Gastrocnemius medialis (tissue), 4 donors: ENCODE data around the gene PIEZO1.

Experiments used
- CTCF ChIP-seq, 5 experiments: fragments of 450-650 bp in 3 of 5; fragments of 200-600 bp in 2 of 5; sonication (generic) in 2 of 5; IDR thresholded peaks in 4 of 5; conservative IDR thresholded peaks in 1 of 5; 1 replicate in 4 of 5; 2 replicates in 1 of 5; pipeline ENCODE4 v1.5.1; 2016 to 2019; ENCODE audit warnings: antibody characterized with exemption in 5 of 5, mild to moderate bottlenecking in 3 of 5, moderate library complexity in 3 of 5
- POLR2A ChIP-seq, 2 donors: fragments of 450-650 bp; IDR thresholded peaks; one replicate each; pipeline ENCODE4 v1.6.1; 2017; ENCODE audit warnings: antibody characterized with exemption in 2 of 2, mild to moderate bottlenecking in 2 of 2, moderate library complexity in 2 of 2

- peak in 2 of 5 experiments; percentile 43 to 68 for TF ChIP-seq CTCF (IDR thresholded peaks at IDR 0.05 in 4 of 5, conservative IDR thresholded peaks at IDR 0.05 in 1 of 5)
- TF ChIP-seq POLR2A (IDR thresholded peaks at IDR 0.05), result peak; percentile 96 to 99
Observed at GRCh38 chr16:88706229-88706964, 78.6 kb downstream of the PIEZO1 start, which contains the start of the genes CTU2 and RNF166.
